Gastroesophageal sphincter (tissue), 4 donors: ENCODE results near the gene LCE1C. TPM values are rescaled to one million over a fixed set of nuclear protein-coding genes. Genes with fewer than 3 reads are reported as not detected.

Source experiments
- ATAC-seq: fragments of 150-250 bp; one replicate; pipeline ENCODE4 v1.9.1; 2016; ENCODE audit warnings: mild to moderate bottlenecking, moderate library complexity
- H3K27ac ChIP-seq, 4 donors: fragments of 200-600 bp; sonication (generic) in 3 of 4; 1 replicate in 3 of 4; 2 replicates in 1 of 4; pipeline ENCODE4 v1.5.1; 2016 to 2019
- H3K27me3 ChIP-seq: fragments of 200-600 bp; sonication (generic); one replicate; pipeline ENCODE4 v1.5.1; 2019
- H3K36me3 ChIP-seq, 2 donors: fragments of 200-600 bp; sonication (generic); one replicate each; pipeline ENCODE4 v1.5.1; 2019; ENCODE audit warnings: control low read depth in 1 of 2
- H3K4me1 ChIP-seq, 3 donors: fragments of 200-600 bp; sonication (generic); 1 replicate in 2 of 3; 2 replicates in 1 of 3; pipeline ENCODE4 v1.5.1; 2016 to 2019; ENCODE audit warnings: control low read depth in 2 of 3
- H3K4me3 ChIP-seq, 2 donors: fragments of 200-600 bp; sonication (generic); one replicate each; pipeline ENCODE4 v1.5.1; 2019; ENCODE audit warnings: mild to moderate bottlenecking in 1 of 2, moderate library complexity in 1 of 2
- H3K9me3 ChIP-seq, 3 donors: fragments of 200-600 bp; sonication (generic); one replicate each; pipeline ENCODE4 v1.5.1; 2017 to 2019; ENCODE audit warnings: control low read depth in 2 of 3
- EP300 ChIP-seq: sonication (generic); formaldehyde crosslinking; IDR thresholded peaks from one replicate; pipeline ENCODE4 v1.6.1; 2017; ENCODE audit warnings: antibody characterized with exemption, mild to moderate bottlenecking
- POLR2A ChIP-seq, 2 donors: fragments of 450-650 bp; IDR thresholded peaks; one replicate each; pipeline ENCODE4 v1.6.1; 2017; ENCODE audit warnings: antibody characterized with exemption in 2 of 2, mild to moderate bottlenecking in 2 of 2, moderate library complexity in 1 of 2
- POLR2AphosphoS5 ChIP-seq: sonication (generic); formaldehyde crosslinking; IDR thresholded peaks from one replicate; pipeline ENCODE4 v1.6.1; 2017; ENCODE audit warnings: antibody characterized with exemption
- WGBS, 2 donors: methylation state at CpG; one replicate each; pipeline ENCODE4 v1.1.5; 2018; ENCODE audit warnings: low coverage in 1 of 2; 5-methylcytosine and 5-hydroxymethylcytosine counted together
- total RNA-seq, 4 donors: library from RNA; depleted of rRNA; stranded (reverse); fragments of >200 nt; gene quantifications; one replicate each; pipeline ENCODE4 v1.1.0, GENCODE V29; 2016
- TF ChIP-seq, protein P1 (sequence below), 4 experiments: fragments of 200-600 bp in 2 of 4; fragments of 450-650 bp in 2 of 4; sonication (generic) in 1 of 4; IDR thresholded peaks; one replicate each; pipeline ENCODE4 v1.5.1; 2017 to 2019; ENCODE audit warnings: antibody characterized with exemption in 4 of 4, mild to moderate bottlenecking in 2 of 4, moderate library complexity in 2 of 4

LCE1C gene, protein sequence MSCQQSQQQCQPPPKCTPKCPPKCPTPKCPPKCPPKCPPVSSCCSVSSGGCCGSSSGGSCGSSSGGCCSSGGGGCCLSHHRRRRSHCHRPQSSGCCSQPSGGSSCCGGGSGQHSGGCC
- not detected for total RNA-seq

DNA sequence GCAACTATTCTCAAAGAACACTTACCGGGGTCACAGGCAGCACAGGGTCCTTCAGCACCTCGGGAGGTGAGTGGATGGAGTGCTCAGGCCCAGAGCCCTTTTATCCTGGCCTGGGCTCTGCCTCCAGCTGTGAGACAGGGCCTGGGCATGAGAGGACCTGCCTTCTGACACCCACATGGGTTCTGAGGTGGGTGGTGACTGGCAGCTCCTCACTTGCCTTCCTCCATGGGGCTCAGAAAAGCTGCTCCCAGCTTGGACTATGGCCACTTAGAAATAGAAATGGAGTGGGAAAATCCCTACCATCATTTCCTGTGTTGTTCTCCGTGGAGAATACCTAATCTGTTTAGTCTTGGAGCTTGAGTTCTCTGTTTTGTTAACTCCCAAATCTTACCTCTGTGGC is at the start of gene LCE1C:
Gene LCE1C (minus strand): TSS at position 76 of the 400 bp plus-strand sequence. CDS start 1,173 bp downstream, outside the sequence.
- no peak within 1 kb of the TSS for H3K4me3 ChIP-seq
- WGBS, 2 donors = 20 to 29% methylated on average over 1 of the region's 3 CpGs
- TF ChIP-seq POLR2A (IDR thresholded peaks at IDR 0.05) (no peak), POLR2AphosphoS5 (no peak), EP300 (no peak)
- TF ChIP-seq, protein P1, sequence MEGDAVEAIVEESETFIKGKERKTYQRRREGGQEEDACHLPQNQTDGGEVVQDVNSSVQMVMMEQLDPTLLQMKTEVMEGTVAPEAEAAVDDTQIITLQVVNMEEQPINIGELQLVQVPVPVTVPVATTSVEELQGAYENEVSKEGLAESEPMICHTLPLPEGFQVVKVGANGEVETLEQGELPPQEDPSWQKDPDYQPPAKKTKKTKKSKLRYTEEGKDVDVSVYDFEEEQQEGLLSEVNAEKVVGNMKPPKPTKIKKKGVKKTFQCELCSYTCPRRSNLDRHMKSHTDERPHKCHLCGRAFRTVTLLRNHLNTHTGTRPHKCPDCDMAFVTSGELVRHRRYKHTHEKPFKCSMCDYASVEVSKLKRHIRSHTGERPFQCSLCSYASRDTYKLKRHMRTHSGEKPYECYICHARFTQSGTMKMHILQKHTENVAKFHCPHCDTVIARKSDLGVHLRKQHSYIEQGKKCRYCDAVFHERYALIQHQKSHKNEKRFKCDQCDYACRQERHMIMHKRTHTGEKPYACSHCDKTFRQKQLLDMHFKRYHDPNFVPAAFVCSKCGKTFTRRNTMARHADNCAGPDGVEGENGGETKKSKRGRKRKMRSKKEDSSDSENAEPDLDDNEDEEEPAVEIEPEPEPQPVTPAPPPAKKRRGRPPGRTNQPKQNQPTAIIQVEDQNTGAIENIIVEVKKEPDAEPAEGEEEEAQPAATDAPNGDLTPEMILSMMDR (IDR thresholded peaks at IDR 0.05) = no peak

GRCh38 chr1:152855661-152856060 is 49.2 kb upstream of the LCE1C start:
- WGBS, 2 donors = 62 to 100% methylated on average over 1 to 2 of the region's 2 CpGs
- peaks cover 0 to 3% (median 0%) of the 10 kb centered on the region in 3 donors for H3K4me1 ChIP-seq
- no peak overlapping the region for H3K4me3 ChIP-seq
- no peaks in the 10 kb centered on the region for H3K27me3 ChIP-seq
- no peaks in the 10 kb centered on the region for H3K9me3 ChIP-seq
- no peaks in the 10 kb centered on the region for H3K36me3 ChIP-seq
- no peak for ATAC-seq
- TF ChIP-seq POLR2A (IDR thresholded peaks at IDR 0.05) = no peak
- TF ChIP-seq, protein P1 (IDR thresholded peaks at IDR 0.05) = no peak
- TF ChIP-seq EP300 = no peak
- TF ChIP-seq POLR2AphosphoS5 = no peak
- no peak overlapping the region for H3K27ac ChIP-seq

More for the DNA sequence above, at the start of gene LCE1C:
- no peak for ATAC-seq
- Histone ChIP-seq H3K9me3 (no peaks in the 10 kb centered on the region), H3K27me3 (no peaks in the 10 kb centered on the region), H3K4me1 (no peaks in the 10 kb centered on the region), H3K36me3 (no peaks in the 10 kb centered on the region), H3K27ac (no peak within 1 kb of the TSS)

DNA sequence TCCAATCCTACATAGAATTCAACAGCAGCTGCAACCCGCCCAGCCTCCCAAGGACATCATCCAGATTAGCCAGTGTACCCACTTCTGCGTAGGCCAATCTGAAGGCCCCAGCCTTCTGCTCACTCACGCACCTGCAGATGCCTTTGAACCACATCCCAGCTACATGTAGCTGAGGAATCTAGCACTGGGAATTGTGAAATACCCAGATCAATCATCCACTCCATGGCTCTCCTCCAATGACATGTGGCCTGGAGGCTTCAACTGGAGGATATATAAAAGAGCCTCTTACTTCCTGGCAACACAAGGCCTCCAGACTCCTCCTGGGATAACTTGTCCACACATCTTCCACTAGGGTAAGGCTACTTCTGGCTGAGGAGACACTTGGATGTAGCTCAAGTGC is 36.1 kb upstream of the LCE1C start, which contains the start of gene LCE6A:
Gene LCE6A (plus strand): TSS at position 301 of the 400 bp plus-strand sequence. CDS start 665 bp downstream, outside the sequence.
- ATAC-seq = no peak
- 50 to 93% methylated on average over 1 to 3 of the region's 3 CpGs for WGBS, 2 donors
- Histone ChIP-seq H3K4me1 (no peaks in the 10 kb centered on the region), H3K4me3 (no peak within 1 kb of the TSS), H3K27ac (no peak within 1 kb of the TSS), H3K27me3 (no peaks in the 10 kb centered on the region), H3K9me3 (no peaks in the 10 kb centered on the region), H3K36me3 (no peaks in the 10 kb centered on the region)
- no peak for TF ChIP-seq EP300
- no peak for TF ChIP-seq POLR2A (IDR thresholded peaks at IDR 0.05)
- TF ChIP-seq, protein P1 (IDR thresholded peaks at IDR 0.05) = no peak
- TF ChIP-seq POLR2AphosphoS5 = no peak

DNA sequence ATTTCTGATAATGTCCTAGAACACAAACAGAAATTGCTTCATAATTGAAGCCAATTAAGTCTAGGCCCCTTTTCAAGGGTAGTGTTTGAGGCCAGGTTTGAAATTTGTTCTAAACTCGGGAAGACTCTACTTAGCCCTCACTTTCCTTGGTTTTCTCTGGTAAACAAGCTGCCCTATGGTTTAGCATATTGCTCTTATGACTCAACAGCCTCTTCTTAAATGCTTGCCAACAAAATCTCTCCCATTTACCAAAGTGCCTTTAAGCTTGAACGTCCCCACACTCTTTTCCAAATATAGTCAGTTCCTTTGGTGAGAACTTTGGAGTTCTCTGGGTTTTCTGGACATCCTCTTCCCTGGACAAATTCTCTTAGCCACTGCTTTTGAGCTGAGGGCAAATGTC is 30.4 kb upstream of the LCE1C start:
- ATAC-seq = no peak
- no peaks in the 10 kb centered on the region for H3K4me1 ChIP-seq
- H3K27me3 ChIP-seq = no peaks in the 10 kb centered on the region
- WGBS, 2 donors = 32 to 39% methylated on average over 2 of the region's 2 CpGs
- no peaks in the 10 kb centered on the region for H3K9me3 ChIP-seq
- H3K36me3 ChIP-seq = no peaks in the 10 kb centered on the region
- TF ChIP-seq POLR2AphosphoS5 (no peak), EP300 (no peak), POLR2A (IDR thresholded peaks at IDR 0.05) (no peak)
- TF ChIP-seq, protein P1 (IDR thresholded peaks at IDR 0.05) = no peak
- H3K4me3 ChIP-seq = no peak overlapping the region
- H3K27ac ChIP-seq = no peak overlapping the region

- WGBS, 2 donors = 62 to 67% methylated on average over 1 to 2 of the region's 2 CpGs
- TF ChIP-seq POLR2AphosphoS5 = no peak
- TF ChIP-seq, protein P1 (IDR thresholded peaks at IDR 0.05) = no peak
- TF ChIP-seq EP300 = no peak
- TF ChIP-seq POLR2A (IDR thresholded peaks at IDR 0.05) = no peak
These were observed 20.7 kb upstream of the LCE1C start, which contains the start of gene LCE1A for GRCh38 chr1:152827173-152827572. Gene LCE1A (plus strand): TSS chr1:152827473. CDS start chr1:152827473, 0 bp downstream.

More at GRCh38 chr1:152827173-152827572, 20.7 kb upstream of the LCE1C start, which contains the start of gene LCE1A:
- no peaks in the 10 kb centered on the region for H3K4me1 ChIP-seq
- no peak within 1 kb of the TSS for H3K4me3 ChIP-seq
- no peak for ATAC-seq
- no peaks in the 10 kb centered on the region for H3K9me3 ChIP-seq
- H3K27ac ChIP-seq = no peak within 1 kb of the TSS
- H3K36me3 ChIP-seq = no peaks in the 10 kb centered on the region
- no peaks in the 10 kb centered on the region for H3K27me3 ChIP-seq
